Right cardiac atrium (tissue), 5 donors: Measurements from ENCODE around the gene PRKCA. TPM values are rescaled to one million over a fixed set of nuclear protein-coding genes. Genes with fewer than 3 reads are reported as not detected.
"Not testable (repeated sequence)": the region's sequence is repeated elsewhere in the genome, so short reads cannot be mapped to it uniquely, and the experiment has no call there.

Source experiments
- ATAC-seq, 2 donors: fragments of 200-7000 bp; cut with Tn5 transposase; one replicate each; pipeline versions ENCODE4 v1.8.0 to v1.9.1; 2020; ENCODE audit warnings: moderate library complexity in 2 of 2, mild to moderate bottlenecking in 1 of 2
- DNase-seq, 3 donors: peaks; one replicate each; pipeline ENCODE4 v3.0.0-alpha.2; 2020
- H3K27ac ChIP-seq: one replicate; pipeline ENCODE4 v1.5.1; 2013; ENCODE audit warnings: mild to moderate bottlenecking, low read length, control low read depth, moderate library complexity
- H3K27me3 ChIP-seq: one replicate; pipeline ENCODE4 v1.6.1; 2013; ENCODE audit not compliant: control insufficient read depth, insufficient read depth
- H3K4me1 ChIP-seq: one replicate; pipeline ENCODE4 v1.6.1; 2013; ENCODE audit warnings: low read length; ENCODE audit not compliant: control insufficient read depth, insufficient read depth
- H3K4me3 ChIP-seq: one replicate; pipeline ENCODE4 v1.5.1; 2013; ENCODE audit warnings: low read length, control low read depth
- H3K9me3 ChIP-seq: one replicate; pipeline ENCODE4 v1.6.1; 2013; ENCODE audit warnings: low read length; ENCODE audit not compliant: control insufficient read depth
- WGBS: extraction: QIAGEN DNeasy Blood & Tissue Kit; methylation state at CpG from one replicate; pipeline ENCODE4 v1.1.7; 2013; 5-methylcytosine and 5-hydroxymethylcytosine counted together
- intact Hi-C, 4 donors: fragments of 100-400 bp; cut with DNase I; formaldehyde crosslinking; loops; one replicate each; pipeline versions ENCODE4 v1.11.0 to v1.14.0; 2022 to 2023
- polyA plus RNA-seq: library from polyadenylated mRNA; stranded (reverse); fragments of 200-250 nt; gene quantifications from one replicate; pipeline ENCODE4 v1.2.3, GENCODE V29; 2013
- total RNA-seq, 4 donors: library from RNA; stranded (reverse); fragmentation: NEBNext Ultra II Directional; extraction: Animal tissue kit (Norgen Biotek cat#: 25700); gene quantifications; one replicate each; pipeline ENCODE4 v1.2.1, GENCODE V29; 2021
- donor health status: healthy with polysubstance abuse.
- donor health status: DM: no; HTN: yes; CAD: no.
- donor health status: DM: no; HTN: no; CAD: no.
- donor health status: DM: no; HTN: yes; CAD: no; lungs with severe emphysema.
- donor health status: DM: yes; HTN: yes; CAD: no.

The PRKCA gene
- total and polyA plus RNA-seq, 5 donors: 2.2 to 8.0 (median 6.8) TPM

DNA sequence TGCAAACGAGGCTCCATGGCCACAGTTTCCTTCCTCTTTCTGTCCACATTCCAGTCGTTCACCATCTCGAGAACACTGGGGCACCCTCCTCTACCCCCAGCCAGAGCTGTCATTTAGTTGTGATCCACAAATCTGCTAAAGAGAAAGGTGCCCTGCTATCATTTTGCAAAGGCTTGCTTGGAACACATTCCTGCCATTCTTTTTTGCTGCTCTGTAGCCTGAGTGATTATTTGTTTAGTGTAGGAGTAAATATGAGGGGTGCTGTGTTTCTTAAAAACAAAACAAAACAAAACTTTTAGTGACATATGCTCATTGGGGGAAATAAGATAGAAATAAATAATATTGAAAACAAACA is 166.7 kb downstream of the PRKCA start:
- no peak overlapping the region for H3K27ac ChIP-seq
- peaks cover 2% of the 10 kb centered on the region for H3K4me1 ChIP-seq
- 40% methylated on average over 3 of the region's 3 CpGs for WGBS

DNA sequence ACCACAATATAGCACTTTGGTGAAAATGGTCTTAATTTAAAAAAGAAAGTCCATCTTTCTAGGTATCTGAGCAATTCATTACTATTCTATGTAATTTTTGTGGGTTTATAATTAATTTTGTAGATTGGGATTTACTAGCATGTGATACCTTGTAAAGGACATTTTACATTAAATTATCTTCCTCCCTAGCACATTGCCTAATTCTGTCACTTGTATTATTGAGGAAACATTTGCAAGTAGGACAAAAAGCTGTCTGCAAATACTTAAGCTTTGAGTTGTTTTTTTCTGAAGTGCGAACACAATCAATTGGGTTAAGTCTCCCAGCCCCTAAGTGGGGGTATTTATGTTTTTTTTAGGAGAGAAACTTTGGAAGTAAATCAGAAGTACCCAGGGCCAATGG is 167.0 kb downstream of the PRKCA start:
- Histone ChIP-seq H3K27me3 (no peaks in the 10 kb centered on the region), H3K9me3 (no peaks in the 10 kb centered on the region), H3K27ac (no peak overlapping the region), H3K4me3 (no peak overlapping the region), H3K4me1 (peaks cover 2% of the 10 kb centered on the region)
- no peak for ATAC-seq
- intact Hi-C loops: no loop called here
- 80% methylated on average over 1 of the region's 1 CpG for WGBS
- DNase-seq: no peak

More for the DNA sequence above, 166.7 kb downstream of the PRKCA start:
- DNase-seq (no peak), ATAC-seq (no peak)
- intact Hi-C loops: no loop called here
- Histone ChIP-seq H3K9me3 (no peaks in the 10 kb centered on the region), H3K27me3 (no peaks in the 10 kb centered on the region), H3K4me3 (no peak overlapping the region)

DNA sequence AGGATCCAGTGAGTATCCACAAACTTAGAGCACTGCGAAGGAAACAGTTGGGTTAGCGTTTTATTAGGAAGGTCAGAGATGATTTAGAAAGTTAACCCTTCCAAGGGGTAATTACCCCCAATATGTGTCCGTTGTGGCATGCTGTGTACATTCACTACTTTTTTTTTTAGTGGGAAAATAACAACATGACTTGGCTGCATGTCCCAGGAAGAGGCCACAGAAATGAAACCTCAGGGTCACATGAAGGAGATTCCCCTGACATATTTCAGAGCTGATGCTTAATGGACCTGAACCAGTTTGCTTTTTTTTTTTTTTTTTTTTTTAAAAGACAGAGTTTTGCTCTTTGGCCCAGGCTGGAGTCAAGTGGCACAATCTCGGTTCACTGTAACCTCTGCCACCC is 167.5 kb downstream of the PRKCA start:
- Histone ChIP-seq H3K27ac (no peak overlapping the region), H3K4me3 (no peak overlapping the region), H3K9me3 (no peaks in the 10 kb centered on the region), H3K27me3 (no peaks in the 10 kb centered on the region), H3K4me1 (peaks cover 2% of the 10 kb centered on the region)
- no peak for ATAC-seq
- no peak for DNase-seq
- intact Hi-C loops: no loop called here
- 78% methylated on average over 4 of the region's 4 CpGs for WGBS

GRCh38 chr17:66472123-66472522 is 169.7 kb downstream of the PRKCA start:
- no peak for ATAC-seq
- Histone ChIP-seq H3K27me3 (no peaks in the 10 kb centered on the region), H3K4me3 (no peak overlapping the region), H3K9me3 (no peaks in the 10 kb centered on the region), H3K27ac (no peak overlapping the region), H3K4me1 (peaks cover 2% of the 10 kb centered on the region)
- intact Hi-C loops: no loop called here
- 81% methylated on average over 4 of the region's 4 CpGs for WGBS
- no peak for DNase-seq

GRCh38 chr17:66474258-66474657 is 171.8 kb downstream of the PRKCA start:
- ATAC-seq (no peak), DNase-seq (no peak)
- H3K4me3 ChIP-seq: no peak overlapping the region
- intact Hi-C loops: no loop called here
- H3K27me3 ChIP-seq: no peaks in the 10 kb centered on the region
- WGBS: 88% methylated on average over 1 of the region's 1 CpG
- no peaks in the 10 kb centered on the region for H3K4me1 ChIP-seq
- no peak overlapping the region for H3K27ac ChIP-seq
- no peaks in the 10 kb centered on the region for H3K9me3 ChIP-seq

DNA sequence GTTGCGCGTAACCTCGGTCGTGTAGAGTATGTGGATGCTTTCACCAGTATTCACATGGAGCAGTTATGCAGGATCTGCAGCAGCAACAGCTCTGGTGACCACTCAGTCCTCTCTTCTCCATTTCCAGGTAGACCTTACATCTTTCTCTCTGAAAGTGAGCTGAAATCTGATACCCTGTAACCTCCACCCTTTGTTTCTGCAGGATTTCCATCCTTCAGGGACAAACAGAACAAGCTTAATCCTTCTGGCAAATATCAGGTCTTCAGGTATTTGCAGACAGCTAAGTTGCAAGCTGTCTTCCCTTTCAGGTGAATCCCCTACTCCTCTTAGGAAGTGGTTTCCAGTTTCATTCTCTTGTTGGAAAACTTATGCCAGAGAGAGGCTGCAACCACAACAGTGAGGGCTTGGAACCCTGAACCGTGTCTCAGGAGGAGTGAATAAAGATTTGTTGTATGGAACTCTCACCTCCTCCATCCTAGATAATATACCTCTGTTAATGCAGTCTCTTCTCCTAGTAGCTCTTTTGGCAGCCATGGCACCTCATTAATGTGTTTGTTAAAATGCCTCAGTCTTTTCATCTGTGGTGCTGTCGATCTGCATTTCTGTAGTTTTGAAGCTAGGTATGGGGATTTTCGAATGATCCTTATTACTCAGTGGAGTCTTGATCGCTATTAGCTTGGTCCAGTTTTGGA is 172.5 kb downstream of the PRKCA start:
- ATAC-seq (no peak), DNase-seq (no peak)
- no peaks in the 10 kb centered on the region for H3K9me3 ChIP-seq
- no peak overlapping the region for H3K4me3 ChIP-seq
- WGBS: 82% methylated on average over 8 of the region's 8 CpGs
- intact Hi-C loops: no loop called here
- no peaks in the 10 kb centered on the region for H3K4me1 ChIP-seq
- no peak overlapping the region for H3K27ac ChIP-seq
- H3K27me3 ChIP-seq: no peaks in the 10 kb centered on the region

- Histone ChIP-seq H3K9me3 (no peaks in the 10 kb centered on the region), H3K4me1 (no peaks in the 10 kb centered on the region), H3K27me3 (no peaks in the 10 kb centered on the region), H3K4me3 (no peak overlapping the region), H3K27ac (no peak overlapping the region)
- ATAC-seq (no peak), DNase-seq (no peak)
- intact Hi-C loops: no loop called here
- 92% methylated on average over 6 of the region's 6 CpGs for WGBS
These were observed 173.6 kb downstream of the PRKCA start for GRCh38 chr17:66476014-66476413.

GRCh38 chr17:66477615-66478283 is 175.3 kb downstream of the PRKCA start:
- H3K4me1 ChIP-seq: no peaks in the 10 kb centered on the region
- H3K4me3 ChIP-seq: no peak overlapping the region
- no peaks in the 10 kb centered on the region for H3K27me3 ChIP-seq
- ATAC-seq: no peak
- WGBS: 83% methylated on average over 11 of the region's 11 CpGs
- DNase-seq: no peak
- no peaks in the 10 kb centered on the region for H3K9me3 ChIP-seq
- intact Hi-C loops: no loop called here
- H3K27ac ChIP-seq: no peak overlapping the region

- ATAC-seq: not testable (repeated sequence)
These were observed 176.9 kb downstream of the PRKCA start for GRCh38 chr17:66479230-66479889.

GRCh38 chr17:66480243-66480642 is 177.8 kb downstream of the PRKCA start:
- H3K27ac ChIP-seq: no peak overlapping the region
- no peaks in the 10 kb centered on the region for H3K27me3 ChIP-seq
- no peak for ATAC-seq
- DNase-seq: no peak
- 80% methylated on average over 5 of the region's 5 CpGs for whole genome bisulfite sequencing
- no peaks in the 10 kb centered on the region for H3K9me3 ChIP-seq
- H3K4me1 ChIP-seq: no peaks in the 10 kb centered on the region
- intact Hi-C loops: no loop called here
- no peak overlapping the region for H3K4me3 ChIP-seq

More at GRCh38 chr17:66479230-66479889, 176.9 kb downstream of the PRKCA start:
- H3K27me3 ChIP-seq, H3K4me1 ChIP-seq, H3K4me3 ChIP-seq, DNase-seq, H3K9me3 ChIP-seq, H3K27ac ChIP-seq, intact Hi-C loops: not testable (repeated sequence)
- 89% methylated on average over 2 of the region's 2 CpGs for WGBS

- no peaks in the 10 kb centered on the region for H3K27me3 ChIP-seq
- no peaks in the 10 kb centered on the region for H3K4me1 ChIP-seq
- intact Hi-C loops: no loop called here
- DNase-seq: no peak
- 94% methylated on average over 7 of the region's 7 CpGs for WGBS
- H3K9me3 ChIP-seq: no peaks in the 10 kb centered on the region
- H3K27ac ChIP-seq: no peak overlapping the region
- no peak overlapping the region for H3K4me3 ChIP-seq
- no peak for ATAC-seq
These were observed 178.4 kb downstream of the PRKCA start for GRCh38 chr17:66480802-66481201.
